Sigmoid colon (tissue), 3 donors: Measurements from ENCODE around the gene SUPT3H.

Source experiments
- POLR2A ChIP-seq, 2 donors: fragments of 450-650 bp; IDR thresholded peaks; one replicate each; pipeline ENCODE4 v1.6.1; 2016; ENCODE audit warnings: antibody characterized with exemption in 2 of 2, mild to moderate bottlenecking in 2 of 2, moderate library complexity in 2 of 2
- TF ChIP-seq, protein P1 (sequence below), 4 experiments: fragments of 450-650 bp in 3 of 4; fragments of 200-600 bp in 1 of 4; IDR thresholded peaks; one replicate each; pipeline ENCODE4 v1.5.1; 2016 to 2019; ENCODE audit warnings: antibody characterized with exemption in 4 of 4, mild to moderate bottlenecking in 3 of 4, moderate library complexity in 2 of 4

DNA sequence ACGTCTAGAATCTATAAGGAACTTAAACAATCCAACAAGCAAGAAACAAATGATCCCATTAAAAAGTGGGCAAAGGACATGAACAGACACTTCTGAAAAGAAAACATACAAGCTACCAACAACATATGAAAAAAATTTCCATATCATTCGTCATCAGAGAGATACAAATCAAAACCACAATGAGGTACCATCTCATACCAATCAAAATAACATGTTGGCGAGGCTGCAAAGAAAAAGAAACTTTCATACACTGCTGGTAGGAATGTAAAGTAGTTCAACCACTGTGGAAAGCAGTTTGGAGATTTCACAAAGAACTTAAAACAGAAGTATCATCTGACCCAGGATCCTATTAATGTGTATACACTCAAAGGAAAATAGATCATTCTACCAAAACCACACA lies 293.5 kb downstream of the SUPT3H start:
- no peak for TF ChIP-seq POLR2A (IDR thresholded peaks at IDR 0.05)
- TF ChIP-seq, protein P1, sequence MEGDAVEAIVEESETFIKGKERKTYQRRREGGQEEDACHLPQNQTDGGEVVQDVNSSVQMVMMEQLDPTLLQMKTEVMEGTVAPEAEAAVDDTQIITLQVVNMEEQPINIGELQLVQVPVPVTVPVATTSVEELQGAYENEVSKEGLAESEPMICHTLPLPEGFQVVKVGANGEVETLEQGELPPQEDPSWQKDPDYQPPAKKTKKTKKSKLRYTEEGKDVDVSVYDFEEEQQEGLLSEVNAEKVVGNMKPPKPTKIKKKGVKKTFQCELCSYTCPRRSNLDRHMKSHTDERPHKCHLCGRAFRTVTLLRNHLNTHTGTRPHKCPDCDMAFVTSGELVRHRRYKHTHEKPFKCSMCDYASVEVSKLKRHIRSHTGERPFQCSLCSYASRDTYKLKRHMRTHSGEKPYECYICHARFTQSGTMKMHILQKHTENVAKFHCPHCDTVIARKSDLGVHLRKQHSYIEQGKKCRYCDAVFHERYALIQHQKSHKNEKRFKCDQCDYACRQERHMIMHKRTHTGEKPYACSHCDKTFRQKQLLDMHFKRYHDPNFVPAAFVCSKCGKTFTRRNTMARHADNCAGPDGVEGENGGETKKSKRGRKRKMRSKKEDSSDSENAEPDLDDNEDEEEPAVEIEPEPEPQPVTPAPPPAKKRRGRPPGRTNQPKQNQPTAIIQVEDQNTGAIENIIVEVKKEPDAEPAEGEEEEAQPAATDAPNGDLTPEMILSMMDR (IDR thresholded peaks at IDR 0.05), result no peak
